GM18517 (cell line): Measurements from ENCODE around the gene FHOD1.

Source experiments
- ATAC-seq: cut with Tn5 transposase; IDR thresholded peaks from one replicate; pipeline ENCODE4 v1.9.1; 2021; ENCODE audit warnings: mild to moderate bottlenecking, moderate library complexity; ENCODE audit not compliant: unreplicated experiment

Gene FHOD1

GRCh38 chr16:67277999-67278772 is 30.9 kb upstream of the FHOD1 start:
- no peak for ATAC-seq

DNA sequence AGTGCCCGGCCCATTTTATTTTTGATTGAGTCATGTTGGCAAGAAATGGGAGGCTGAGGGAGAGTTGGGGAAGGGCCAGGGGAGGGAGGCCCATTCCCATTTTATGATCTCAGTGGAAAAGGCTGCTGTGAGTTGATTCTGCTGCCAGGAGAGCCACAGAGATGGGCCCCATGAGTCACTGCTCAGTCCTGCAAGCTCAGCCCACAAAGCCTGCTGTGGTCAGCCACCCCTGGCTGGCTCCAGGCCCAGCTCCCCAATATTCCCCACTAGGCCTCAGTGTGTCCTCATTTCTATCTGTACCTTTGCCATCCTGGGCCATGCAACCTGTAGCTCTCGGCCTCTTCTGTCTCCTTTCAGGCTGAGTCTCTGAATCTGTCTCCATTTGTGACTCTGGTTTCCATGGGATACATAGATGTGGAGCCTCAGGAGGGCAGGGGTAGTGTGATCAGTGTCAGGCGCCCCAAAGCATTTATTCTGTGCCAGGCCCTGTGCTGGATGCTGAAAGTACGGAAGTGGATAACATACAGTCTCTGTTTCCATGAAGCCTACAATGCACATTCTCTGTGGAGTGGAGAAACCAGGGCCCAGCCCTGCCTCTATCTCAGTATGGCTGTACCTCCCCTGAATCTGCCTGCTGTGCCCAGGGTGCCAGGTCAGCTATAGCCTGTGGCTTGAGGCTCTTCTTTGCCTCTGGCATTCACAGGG is 30.2 kb upstream of the FHOD1 start:
- ATAC-seq: no peak

- no peak for ATAC-seq
These were observed 28.0 kb upstream of the FHOD1 start for GRCh38 chr16:67275321-67275720.

- ATAC-seq: no peak
These were observed 24.2 kb upstream of the FHOD1 start for GRCh38 chr16:67271446-67271845.

- ATAC-seq: no peak
These were observed 23.7 kb upstream of the FHOD1 start for GRCh38 chr16:67270931-67271338.

- no peak for ATAC-seq
These were observed 22.5 kb upstream of the FHOD1 start for GRCh38 chr16:67269766-67270165.

GRCh38 chr16:67268136-67268579 is 20.9 kb upstream of the FHOD1 start:
- ATAC-seq: no peak

DNA sequence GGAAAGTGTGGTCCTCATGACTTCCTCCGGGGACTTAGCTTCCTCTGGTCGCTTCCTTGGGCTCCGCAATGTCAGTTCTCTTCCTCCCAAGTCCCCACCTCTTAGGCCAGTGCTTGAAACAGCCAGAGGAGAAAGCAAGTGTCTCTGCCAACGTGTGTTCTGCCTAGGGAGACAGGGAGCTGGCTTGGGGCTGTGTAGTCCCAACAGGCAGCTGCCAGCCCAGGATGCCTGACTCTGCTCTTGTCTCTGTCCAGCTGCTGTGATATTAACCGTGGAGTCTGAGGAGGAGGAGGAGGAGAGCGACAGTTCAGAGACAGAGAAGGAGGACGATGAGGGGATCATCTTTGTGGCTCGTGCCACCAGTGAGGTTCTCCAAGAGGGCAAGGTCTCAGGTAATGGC is 18.6 kb upstream of the FHOD1 start:
- no peak for ATAC-seq

- ATAC-seq: no peak
These were observed 17.6 kb upstream of the FHOD1 start for GRCh38 chr16:67264866-67265265.

DNA sequence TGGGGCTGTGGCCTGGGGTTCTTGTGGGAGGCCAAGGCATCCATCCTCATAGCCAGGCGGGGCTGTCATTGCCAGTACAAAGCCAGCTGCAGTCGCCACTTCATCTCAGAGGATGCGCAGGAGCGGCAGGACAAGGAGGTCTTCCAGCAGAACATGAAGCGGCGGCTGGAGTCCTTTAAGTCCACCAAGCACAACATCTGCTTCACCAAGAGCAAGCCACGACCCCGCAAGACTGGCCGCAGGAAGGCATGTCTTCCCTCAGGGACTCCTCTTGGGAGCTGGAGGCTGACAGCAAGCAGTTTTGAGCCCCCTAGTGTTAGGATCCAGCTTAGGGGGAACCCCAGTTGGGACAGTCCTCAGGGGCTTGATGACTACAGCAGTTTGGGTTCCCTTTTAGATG is 17.0 kb upstream of the FHOD1 start:
- ATAC-seq: no peak

DNA sequence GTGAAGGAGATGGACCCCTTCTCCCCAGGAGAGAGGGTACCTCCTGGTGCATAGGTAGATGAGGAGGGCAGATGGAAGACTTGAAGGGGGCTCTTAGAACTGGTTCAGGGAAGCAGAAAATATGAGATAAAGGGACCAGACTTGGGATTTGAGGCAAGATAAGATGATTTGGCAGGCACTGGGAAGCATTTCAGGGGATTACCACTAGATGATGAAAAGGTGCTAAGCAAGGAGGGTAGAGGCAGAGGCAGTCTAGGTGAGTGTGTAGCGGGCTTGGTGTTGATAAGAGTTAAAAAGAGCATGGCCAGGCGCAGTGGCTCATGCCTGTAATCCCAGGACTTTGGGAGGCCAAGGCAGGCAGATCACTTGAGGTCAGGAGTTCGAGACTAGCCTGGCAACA is 15.9 kb upstream of the FHOD1 start:
- no peak for ATAC-seq

GRCh38 chr16:67260426-67261063 is 13.3 kb upstream of the FHOD1 start:
- ATAC-seq: no peak

DNA sequence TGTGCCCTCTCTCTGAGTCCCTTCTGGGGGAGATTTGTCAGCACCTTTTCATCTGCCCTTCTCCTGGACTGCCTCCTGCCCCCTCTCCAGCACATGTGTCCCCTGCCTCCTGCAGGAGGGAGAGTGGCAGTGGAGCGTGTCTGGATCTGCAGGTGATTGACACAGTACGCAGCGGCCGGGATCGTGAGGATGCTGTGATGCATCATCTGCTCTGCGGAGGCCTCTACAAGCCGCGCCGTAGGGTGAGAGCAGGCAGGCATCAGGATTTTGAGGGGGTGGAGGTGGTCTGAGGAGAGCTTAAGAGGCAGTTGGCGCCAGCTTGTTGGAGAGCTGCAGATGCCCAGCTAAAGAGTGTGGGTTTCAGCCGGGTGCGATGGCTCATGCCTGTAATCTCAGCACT is 12.4 kb upstream of the FHOD1 start:
- no peak for ATAC-seq

DNA sequence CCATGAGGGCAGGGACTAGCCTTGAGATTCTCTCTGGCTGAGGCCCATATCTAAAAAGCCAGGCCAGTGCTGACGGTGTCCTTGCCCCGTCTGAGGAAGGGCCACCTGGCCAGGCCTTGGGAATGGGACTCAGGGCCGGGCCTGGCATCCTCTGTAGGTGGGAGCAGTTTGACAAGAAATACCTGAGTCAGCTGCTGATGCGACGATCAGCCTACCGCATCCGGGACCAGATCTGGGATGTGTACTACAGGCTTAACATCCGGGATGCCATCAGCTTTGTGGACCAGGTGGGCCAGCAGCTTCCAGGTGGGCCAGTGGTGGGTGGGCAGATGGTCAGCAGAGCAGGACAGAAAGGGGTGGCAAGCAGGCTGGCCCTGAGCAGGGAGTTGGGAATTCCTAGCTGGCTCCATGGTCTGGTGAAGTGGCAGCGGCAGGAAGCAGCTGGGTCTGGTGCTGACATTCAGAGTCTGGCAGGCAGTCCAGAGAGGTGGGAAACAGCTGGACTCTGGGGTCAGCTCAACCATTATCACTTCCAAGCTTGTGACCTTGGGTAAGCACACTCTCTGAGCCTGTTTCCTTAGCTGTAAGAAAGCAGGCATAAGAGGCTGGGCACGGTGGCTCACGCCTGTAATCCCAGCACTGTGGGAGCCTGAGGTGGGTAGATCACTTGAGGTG is 11.0 kb upstream of the FHOD1 start:
- no peak for ATAC-seq

- ATAC-seq: no peak
These were observed 10.3 kb upstream of the FHOD1 start for GRCh38 chr16:67257486-67258160.

GRCh38 chr16:67256701-67257230 is 9.5 kb upstream of the FHOD1 start:
- no peak for ATAC-seq

- no peak for ATAC-seq
These were observed 8.4 kb upstream of the FHOD1 start for GRCh38 chr16:67255553-67256221.

DNA sequence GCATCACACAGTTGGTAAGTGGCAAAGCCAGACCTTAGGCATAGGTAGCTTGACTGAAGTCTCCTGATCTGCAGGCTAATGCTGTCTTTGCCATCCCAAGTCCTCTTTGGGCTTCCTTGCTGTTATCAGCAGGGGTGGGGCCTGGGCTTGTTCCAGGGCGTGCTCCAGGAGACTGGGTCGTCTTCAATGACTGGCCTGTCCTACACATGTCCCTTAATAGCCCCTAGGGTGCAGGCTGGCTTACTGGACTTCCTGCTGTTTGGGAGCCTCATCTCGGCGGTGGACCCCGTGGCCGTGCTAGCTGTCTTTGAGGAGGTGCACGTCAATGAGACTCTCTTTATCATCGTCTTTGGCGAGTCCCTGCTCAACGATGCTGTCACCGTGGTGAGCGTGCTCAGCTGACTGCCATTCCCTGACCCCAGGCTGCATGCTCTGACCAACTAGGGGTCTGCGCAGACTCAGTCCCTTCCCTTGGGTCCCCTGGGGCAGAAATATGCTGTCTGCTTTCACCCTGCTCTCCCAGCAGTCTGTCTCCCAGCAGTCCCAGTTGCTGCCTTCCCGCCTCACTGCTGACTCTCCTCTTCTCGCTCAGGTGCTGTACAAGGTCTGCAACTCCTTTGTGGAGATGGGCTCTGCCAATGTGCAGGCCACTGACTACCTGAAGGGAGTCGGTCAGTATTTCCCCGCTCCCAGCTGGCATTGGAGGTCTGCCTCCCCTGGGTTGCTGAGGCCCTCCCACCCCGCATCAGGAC is 7.7 kb upstream of the FHOD1 start:
- ATAC-seq: no peak
